NCI-H526 treated with DMSO at 0.1 percent for 48 hours (cell line): ENCODE results near the gene RBL2.

Experiments used
- DNase-seq: peaks from one replicate; lab custom pipeline; 2025; lab: John Stamatoyannopoulos, UW

The RBL2 gene

DNA sequence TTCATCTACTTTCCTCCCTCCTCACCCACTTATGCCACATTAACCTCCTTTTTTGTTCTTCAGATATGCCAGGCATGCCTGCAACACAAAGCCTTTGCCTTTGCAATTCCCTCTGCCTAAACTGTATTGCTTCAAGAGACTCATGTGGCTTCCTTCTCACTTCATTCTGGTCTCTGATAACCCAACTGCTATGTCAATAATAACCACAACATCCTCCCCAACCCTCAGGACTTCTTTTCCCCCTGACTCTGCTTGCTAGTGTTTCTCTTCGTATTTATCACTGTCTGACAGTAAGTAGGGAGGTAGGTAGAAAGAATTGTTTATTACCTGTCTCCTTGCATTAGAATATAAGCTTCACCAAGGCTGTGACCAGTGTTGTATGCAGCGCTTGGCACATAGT lies 22.4 kb downstream of the RBL2 start:
- no peak for DNase-seq

DNA sequence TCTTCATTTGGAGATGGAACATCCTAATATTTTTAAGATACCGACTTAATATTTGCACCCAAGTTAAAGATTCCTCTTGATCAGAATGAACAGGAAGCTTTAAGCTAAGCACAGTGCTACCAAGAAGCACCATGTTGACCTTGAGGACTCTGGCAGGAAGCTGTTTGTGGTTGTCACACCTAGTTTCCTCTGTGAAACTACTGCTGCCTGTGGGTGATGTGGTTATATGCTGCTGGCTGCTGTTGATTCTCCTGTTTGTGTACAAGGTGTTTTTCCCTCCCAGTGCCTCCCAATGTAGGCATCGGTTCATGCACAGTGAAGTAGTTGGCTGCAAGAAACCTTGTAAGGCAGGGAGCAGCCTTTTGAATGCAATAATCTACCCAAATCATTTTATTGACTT lies 23.4 kb downstream of the RBL2 start:
- no peak for DNase-seq

DNA sequence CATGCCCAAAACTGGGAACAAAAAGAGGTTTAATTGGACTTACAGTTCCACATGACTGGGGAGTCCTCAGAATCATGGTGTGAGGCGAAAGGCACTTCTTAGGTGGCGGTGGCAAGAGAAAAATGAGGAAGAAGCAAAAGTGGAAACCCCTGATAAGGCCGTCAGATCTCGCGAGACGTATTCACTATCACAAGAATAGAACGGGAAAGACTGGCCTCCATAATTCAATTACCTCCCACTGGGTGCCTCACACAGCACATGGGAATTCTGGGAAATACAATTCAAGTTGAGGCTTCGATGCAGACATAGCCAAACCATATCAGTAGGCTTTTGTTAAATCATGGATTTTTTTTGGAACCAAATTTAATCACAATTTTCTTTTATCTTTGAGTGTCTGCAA lies 24.4 kb downstream of the RBL2 start:
- no peak for DNase-seq

DNA sequence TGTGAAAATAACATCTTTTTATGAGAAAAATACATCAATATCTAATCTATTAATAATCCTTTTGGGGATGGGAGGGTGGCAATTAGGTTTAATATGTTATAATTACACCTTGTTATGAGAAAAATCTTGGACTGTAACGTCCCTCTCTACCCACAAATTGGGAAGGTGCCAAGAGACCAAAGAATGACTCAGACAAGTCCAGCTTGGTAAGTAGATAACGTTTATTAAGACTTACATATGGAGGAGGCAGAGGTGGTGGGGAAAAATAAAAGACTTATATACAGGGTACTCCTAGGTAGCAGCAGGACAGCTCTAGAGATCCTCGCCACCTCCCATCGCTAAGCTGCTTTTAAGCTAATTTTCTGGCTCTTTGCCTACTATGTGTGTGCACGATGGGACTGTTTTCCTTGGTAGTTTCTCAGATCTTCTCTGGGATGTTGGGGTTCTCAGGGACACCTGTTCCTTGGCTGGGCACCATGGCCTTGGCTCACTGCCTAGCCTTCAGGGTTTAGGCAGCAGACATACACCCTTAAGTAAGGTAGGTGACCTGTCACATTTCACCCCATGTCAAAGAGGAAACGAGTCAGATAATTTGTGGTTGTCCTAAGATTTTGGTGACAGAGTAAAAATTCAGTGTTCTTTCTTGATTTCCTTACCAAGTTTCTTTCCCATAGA lies 31.5 kb downstream of the RBL2 start:
- no peak for DNase-seq

DNA sequence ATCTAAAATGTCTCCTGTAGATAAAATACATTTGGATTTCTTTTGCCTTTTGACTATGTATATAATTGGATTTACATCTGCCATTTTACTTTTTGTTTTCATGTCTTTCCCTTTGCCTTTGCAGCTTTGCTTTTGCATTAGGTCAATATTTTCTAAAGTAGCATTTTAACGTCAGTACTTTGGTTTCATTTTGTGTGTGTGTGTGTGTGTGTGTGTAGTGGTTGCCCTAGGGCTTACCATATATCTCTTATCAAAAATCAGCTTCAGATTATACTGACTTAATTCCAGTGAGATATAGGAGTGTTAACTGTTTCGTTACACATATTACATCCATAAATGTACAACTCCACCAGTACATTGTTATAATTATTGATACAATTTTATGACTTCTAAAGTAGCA lies 42.6 kb downstream of the RBL2 start:
- DNase-seq, result no peak

DNA sequence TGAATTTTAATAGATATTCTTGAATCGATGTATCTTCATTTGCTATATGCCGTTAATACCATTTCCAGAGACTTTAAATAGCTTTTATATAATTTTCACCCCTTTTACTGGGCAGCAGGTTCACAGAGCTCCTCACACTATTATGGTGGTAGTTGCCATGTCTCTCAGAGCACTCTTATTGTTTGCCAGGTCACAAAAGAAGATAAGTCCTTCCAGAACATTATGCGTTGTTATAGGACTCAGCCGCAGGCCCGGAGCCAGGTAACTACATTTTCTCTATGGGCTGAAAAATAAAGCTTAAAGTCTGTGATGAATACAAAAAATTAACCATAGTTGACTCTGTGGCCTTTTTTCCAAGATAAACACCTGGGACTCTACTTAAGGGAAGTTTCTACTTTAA lies 44.7 kb downstream of the RBL2 start:
- no peak for DNase-seq

DNA sequence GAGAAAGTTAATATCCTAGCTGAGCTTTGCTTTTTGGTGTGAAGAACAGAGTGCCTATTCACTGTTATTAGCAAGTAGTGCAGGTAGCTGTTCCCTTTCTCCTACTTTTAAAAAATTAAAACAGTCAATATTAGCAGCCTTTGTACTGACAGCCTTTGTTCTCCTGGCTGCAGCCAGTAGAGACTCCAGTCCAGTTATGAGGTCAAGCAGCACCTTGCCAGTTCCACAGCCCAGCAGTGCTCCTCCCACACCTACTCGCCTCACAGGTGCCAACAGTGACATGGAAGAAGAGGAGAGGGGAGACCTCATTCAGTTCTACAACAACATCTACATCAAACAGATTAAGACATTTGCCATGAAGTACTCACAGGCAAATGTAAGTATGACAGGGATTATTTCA lies 46.1 kb downstream of the RBL2 start:
- DNase-seq, result no peak

DNA sequence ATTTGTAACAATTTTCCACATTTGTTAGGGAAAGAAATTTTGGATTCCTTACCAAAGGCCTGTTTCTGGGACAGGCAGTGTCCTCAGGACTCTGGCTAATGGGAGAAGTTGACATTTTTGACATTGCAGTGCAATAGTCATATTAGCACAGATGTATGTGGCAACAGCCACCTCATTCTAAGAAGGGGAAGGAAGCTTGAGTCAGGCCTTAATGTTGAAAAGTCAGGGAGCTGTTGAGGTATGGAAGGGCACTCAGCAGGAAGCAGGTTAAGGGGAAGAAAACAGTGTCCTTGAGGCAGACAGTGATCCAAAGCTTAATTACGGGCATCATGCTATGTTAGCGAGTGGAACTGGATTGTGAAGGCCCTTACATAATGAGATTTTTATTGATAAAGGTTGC lies 47.9 kb downstream of the RBL2 start:
- no peak for DNase-seq

DNA sequence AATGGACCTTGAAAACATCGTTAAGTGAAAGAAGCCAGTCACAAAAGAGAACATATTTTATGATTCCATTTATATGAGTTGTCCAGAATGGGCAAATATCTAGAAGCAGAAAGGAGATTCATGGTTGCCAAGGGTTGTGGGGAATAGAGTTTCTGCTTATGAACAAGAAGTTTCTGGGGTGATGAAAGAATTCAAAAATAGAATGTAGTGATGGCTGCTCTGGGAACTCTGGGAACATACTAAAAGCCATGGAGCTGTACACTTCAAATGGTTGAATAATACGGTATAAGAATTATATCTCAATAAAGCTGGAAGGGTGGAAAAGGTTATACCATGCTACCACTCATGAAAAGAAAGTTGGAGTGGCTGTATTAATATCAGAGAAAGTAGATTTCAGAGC lies 50.3 kb downstream of the RBL2 start:
- DNase-seq, result no peak

DNA sequence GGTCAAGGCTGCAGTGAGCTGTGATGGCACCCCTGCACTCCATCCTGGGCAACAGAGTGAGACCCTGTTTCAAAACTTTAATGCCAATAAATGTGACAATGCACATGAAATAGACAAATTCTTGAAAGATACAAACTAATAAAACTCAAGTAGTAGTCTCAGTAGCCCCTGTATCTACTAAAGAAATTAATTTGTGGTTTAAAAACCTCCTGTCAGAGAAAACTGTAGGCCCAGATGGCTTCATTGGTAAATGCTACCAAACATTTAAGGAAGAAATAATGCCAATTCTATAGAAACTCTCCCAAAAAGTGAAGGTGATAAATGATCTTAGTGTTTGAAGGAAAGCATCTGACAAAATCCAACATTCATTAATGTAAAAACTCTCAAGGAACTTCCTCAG lies 52.0 kb downstream of the RBL2 start:
- no peak for DNase-seq

DNA sequence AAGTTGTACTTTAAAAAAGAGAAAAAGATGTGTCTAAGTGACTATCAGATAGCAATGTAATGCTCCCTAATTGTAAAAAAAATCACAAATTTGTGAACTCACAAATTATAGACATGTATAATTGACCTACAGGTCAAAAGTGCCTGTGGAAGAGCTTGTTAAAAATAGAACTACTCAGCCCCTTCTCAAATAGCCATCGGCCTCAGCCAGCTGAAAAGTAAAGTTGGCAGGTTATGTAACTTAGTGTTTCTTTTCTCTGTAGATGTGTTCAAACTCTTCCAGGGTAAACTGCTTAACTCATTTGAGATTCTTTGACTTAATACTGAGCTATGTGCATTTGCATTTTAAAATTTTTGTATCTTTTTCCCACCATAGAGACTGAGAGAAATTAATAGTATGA lies 55.5 kb downstream of the RBL2 start:
- DNase-seq, result no peak

DNA sequence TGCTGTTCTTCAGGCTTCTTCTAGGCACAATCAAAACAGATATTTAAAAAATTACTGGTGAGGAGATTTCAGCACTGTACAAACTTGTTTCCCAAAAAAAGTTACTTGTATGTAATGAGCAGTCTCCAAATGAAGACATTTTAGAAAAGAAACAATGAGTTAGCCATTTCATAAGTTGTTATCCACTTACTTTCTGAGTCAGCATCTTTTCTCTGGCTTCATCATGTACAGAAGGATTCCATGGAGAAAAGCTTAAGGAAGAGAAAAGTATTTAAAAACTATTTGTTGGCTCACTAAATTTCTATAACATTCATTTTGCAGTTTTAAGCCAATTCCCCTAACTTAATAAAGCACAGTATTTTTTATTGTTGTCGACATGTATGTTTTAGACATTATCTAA lies 58.2 kb downstream of the RBL2 start:
- DNase-seq, result no peak

DNA sequence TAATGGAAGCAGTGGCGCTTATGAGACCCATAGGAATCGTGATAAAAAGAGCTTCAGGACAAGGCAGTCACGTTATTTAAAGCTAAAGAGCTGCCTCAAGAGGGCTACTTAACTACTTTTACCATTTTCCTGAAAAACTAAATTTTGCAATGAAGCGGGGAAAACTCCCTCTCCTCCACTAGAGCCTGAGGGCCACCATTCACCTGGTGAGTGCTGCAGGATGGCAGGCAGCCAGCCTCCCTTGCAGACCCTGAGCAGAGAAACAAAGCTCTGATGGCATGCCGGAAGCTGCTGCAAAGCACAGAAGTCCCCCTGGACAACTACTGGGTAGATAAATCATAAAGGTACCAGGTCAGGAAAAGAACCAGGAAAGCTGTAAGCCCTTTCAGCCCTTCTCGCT lies 60.4 kb downstream of the RBL2 start:
- DNase-seq, result no peak

DNA sequence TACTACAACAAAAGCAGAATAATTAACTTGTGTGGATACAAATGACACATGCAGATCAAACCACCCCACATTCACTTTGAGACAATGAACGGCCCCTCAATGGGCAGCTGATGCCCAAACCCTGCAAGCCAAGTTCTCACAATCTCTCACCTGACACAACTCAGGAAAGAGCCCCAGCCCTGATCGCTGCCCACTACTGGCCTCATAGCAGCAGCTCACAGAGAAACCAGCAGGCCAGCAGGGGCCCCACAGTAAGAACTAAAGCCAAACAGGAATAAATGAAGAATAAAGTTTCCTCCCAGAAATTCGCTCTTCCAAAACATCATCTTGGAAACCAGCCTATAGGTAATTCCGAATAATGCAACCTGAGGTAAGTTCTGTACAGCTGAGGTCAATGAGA lies 61.1 kb downstream of the RBL2 start:
- DNase-seq, result no peak

DNA sequence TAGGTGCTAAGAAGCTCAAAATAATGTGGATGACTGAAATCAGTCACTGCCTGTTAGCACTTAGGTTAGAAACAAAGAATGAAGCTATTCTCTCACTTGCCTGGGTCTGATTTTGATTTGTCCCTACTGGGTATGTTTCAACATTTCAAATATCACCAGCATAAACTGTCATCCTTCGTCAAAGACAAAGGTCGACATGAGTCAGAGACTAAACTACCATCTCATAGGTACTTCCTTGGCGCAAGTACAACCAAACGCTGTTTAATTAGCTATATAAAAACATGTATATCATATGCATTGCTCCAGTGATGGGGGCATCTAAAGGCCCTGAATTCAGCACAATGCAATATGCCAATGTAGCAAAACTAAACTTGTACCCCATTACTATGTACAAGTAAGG lies 64.7 kb downstream of the RBL2 start:
- DNase-seq, result no peak

DNA sequence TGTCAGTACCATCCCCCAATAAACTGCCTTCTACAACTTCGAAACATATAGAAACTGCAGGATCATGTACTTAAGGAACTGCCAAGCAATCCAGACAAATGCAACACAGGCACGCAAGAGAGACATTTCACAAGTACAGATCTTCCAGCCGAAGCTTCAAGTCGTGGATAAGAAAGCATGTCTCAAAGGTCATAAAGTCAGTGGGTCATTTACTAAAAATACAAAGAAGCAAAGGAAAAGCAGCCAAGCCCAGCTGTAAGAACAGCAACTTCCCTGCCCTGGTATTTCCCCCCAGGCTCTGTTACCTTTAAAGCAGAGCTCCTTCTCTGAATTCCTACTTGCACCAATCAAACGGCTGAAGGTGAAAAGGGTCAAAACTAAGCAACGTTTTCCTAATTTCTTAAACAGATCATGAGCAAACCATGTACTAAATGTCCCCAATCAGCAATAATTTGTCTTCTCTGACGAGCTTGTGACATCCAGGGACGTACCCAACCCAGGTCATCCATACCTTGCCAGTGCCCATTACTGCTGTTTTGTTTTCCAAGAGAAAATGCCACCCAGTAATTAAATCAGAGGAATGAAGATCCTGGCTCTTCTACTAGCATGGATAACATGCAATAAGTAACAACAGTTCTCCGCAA lies 67.1 kb downstream of the RBL2 start:
- no peak for DNase-seq

DNA sequence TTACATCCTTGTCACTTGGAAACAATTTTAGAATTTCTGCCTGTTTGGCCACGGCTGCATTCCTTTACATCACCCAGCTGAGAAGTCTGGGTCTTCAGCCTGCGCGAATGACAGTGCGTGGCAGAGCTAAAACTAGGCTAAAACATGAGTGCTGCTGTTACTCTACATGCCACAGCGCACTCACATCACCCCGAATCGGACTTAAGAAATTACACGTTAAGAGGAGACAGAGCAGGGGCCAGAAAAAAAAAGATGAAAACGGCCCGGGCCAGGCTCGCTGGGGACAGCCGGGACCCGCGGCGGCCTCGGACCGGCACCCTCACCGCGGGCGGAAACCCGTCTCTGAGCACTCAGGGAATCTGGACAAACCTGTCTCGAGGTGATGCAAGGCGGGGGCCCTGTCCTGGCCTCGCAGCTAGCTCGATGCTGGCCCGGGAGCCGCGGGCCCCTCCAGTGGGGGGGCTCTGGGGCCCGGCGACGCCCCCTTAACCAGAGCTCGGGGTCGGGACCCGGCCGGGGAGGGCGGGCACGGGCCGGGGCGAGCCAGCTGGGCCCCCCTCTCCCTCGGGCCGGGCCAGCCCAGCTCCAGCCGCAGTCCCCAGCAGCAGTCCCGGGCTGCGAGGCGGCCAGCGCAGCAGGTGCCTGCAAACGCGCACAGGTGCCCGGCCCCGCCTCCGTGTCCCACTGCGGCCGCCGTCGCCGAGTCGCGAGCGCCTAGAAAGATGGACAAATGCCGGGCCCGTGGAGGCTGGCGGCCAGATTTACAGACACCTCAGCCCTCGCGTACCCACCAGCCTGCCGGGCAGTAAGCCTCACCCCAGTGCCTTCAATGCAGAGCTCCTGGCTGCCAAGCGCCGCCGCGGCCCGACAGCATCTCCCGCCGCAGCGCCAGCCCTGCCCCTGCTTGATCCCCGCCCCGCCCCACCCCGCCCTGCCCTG lies 68.3 kb downstream of the RBL2 start, which contains the start of gene AKTIP:
Gene AKTIP, minus strand, starts transcription at position 879 of the 939 bp plus-strand sequence. CDS start 2,950 bp downstream, outside the sequence.
- peak; percentile 2 for DNase-seq

DNA sequence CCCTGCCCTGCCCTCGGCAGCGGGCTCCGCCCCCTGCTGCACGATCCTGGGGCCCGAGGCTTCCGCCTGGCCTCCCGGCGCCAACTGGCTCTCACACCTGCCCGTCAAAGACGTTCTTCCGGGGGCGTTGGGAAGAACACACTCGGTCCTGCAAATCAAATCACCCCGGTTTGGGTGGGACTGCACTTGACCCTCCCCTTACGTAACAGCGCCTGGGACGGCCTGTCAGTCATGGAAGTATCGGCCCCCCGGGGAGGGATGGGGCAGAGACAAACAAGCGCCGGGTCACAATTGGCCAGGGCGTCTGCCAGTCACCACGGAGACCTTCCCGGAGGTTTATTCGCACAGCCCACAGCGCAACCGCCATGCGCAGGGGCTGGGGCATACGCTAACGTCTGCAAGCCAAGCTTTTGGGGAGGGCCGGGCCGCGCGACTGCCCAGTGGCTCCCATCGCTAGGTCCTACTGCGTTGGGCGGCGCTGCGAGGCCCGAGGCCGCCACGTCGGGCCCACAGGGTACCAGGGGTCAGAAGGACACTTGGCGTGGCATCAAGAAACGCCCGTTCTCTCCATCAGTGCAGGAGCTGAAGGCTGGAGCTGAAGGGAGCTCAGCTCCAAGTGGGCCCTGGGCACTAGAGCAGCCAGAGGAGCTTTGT lies 69.1 kb downstream of the RBL2 start:
- peak; percentile 94 for DNase-seq

DNA sequence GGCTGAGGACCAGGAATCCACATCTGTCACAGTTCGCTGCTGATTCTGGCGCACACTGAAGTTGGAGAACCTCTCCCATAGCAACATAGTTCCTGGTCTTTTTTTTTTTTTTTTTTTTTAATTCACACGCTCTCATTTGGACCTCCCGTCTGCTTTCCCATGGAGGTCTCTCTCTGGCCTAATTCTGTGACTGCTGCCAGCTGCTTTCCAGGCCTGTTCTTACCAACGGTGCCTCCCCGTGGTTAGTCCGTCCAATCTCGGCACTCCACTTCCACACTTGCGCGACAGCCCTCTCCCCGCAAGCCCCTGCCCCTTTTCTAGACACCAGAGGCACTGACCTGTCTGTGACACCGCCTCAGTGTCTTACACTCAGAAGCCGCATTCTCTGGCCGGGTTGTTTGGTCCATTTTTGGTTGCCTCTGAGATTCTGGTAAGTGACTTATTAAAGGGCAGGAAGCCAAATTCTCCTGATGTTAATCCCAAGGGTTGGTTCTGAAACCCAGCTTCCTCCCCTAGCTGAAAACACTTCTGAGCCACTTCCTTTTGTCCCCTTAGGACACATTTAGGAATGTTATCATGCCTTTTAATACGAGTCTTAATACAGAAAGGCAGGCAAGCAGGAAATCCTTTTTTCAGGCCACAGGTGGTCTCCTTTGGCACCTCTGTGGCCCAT lies 69.9 kb downstream of the RBL2 start:
- DNase-seq, result no peak

DNA sequence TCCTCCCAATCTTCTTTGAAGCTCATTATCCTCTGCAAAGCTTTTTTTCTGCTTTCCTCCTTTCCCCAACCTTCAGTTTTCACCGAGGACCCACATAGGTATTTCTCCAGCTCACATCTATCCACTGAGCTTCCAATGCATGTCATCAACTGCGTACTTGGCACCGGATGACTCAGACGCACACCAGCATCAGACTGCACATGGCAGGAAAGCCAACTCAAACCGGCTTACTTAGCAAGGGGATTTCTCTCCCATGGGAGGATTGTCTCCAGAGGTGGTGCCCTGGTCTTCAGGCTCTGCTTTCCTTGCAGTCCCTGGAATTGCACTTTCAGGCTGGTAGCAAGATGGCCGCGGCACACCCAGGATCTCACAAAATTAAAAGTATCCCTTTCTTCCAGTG lies 70.4 kb downstream of the RBL2 start:
- no peak for DNase-seq

DNA sequence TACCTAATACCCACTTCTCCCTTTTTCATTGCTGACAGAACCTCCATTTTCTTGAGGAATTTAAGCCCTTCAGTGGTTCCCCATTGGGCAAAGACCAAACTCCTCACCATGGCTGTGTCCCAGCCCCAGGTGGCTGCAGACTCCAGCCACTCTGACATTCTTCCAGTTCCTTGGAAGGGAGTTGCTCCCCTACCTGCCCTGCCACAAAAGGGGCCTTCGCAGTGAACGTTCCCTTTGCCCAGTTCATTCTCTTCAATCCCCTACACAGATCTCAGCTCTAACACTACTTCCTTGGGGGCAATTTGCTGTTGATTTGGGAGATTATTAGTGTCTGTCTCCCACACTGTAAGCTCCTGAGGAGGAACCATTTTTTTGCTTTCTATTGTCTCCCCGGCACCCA lies 72.0 kb downstream of the RBL2 start:
- DNase-seq, result no peak
